K562 (cell line): ENCODE measurements around the gene USP15. TPM values are rescaled to one million over a fixed set of nuclear protein-coding genes. Genes with fewer than 3 reads are reported as not detected.

Experiments used
- ATAC-seq: fragments of 200-7000 bp; cut with Tn5 transposase; 3 replicates; pipeline ENCODE4 v1.9.1; 2020; ENCODE audit warnings: moderate library complexity
- BruUV-seq: library from RNA; stranded (reverse); fragments of 400-500 nt; replicated peaks from 2 replicates; lab custom pipeline; 2021; lab: Mats Ljungman, UMichigan
- CTCF ChIA-PET: fragments of 300-600 bp; formaldehyde crosslinking; extraction: SDS; loops from one replicate; lab custom pipeline; 2021; ENCODE audit warnings: low intra/inter-chr PET ratio; lab: Yijun Ruan, JAX
- POLR2A ChIA-PET: fragments of 300-600, 350-650 bp; sonication (Branson Sonifier 250); formaldehyde crosslinking; extraction: SDS; loops from one replicate; lab custom pipeline; 2021; ENCODE audit warnings: antibody characterized with exemption, inconsistent platforms; lab: Yijun Ruan, JAX
- DNase-seq, 4 experiments: peaks; one replicate each; pipeline versions ENCODE4 v3.0.0 to v3.0.0-alpha.2; 2011 to 2018; ENCODE audit warnings: low spot score in 3 of 4, mixed read lengths in 3 of 4; ENCODE audit errors: extremely low read depth in 1 of 4
- FAIRE-seq: peaks from 2 replicates; lab custom pipeline; 2011; peaks lifted over from hg19 to GRCh38; lab: Jason Lieb, UNC
- H2AFZ ChIP-seq: 2 replicates; pipeline ENCODE4 v1.6.0; 2011; ENCODE audit warnings: low read depth, low read length, control low read depth, inconsistent platforms
- H3K27ac ChIP-seq: fragments of 200-600 bp; 3 replicates; pipeline ENCODE4 v1.8.0; 2011; ENCODE audit warnings: low read depth, mild to moderate bottlenecking, control low read depth, inconsistent platforms, low read length, moderate library complexity, mixed read lengths; ENCODE audit errors: extremely low read depth
- H3K27me3 ChIP-seq, 2 experiments: fragments of 300-600 bp in 1 of 2; 2 replicates in 1 of 2; 3 replicates in 1 of 2; pipeline versions ENCODE4 v1.6.0 to v1.8.0; 2011; ENCODE audit warnings: inconsistent platforms in 2 of 2, low read length in 2 of 2, mild to moderate bottlenecking in 1 of 2, mixed read lengths in 1 of 2, moderate library complexity in 1 of 2; ENCODE audit not compliant: control insufficient read depth in 2 of 2, insufficient read depth in 2 of 2
- H3K36me3 ChIP-seq: fragments of 300-600 bp; 3 replicates; pipeline ENCODE4 v1.8.0; 2011; ENCODE audit warnings: mild to moderate bottlenecking, low read length, inconsistent platforms; ENCODE audit not compliant: control insufficient read depth, insufficient read depth
- H3K4me1 ChIP-seq, 2 experiments: fragments of 200-600 bp in 1 of 2; replicated peaks in 1 of 2; 2 replicates in 1 of 2; 3 replicates in 1 of 2; pipeline versions ENCODE4 v1.5.1 to v1.8.0; 2011; ENCODE audit warnings: inconsistent platforms in 2 of 2, low read length in 2 of 2, mild to moderate bottlenecking in 1 of 2, mixed read lengths in 1 of 2, moderate library complexity in 1 of 2; ENCODE audit not compliant: control insufficient read depth in 2 of 2, insufficient read depth in 2 of 2
- H3K4me2 ChIP-seq: 2 replicates; pipeline ENCODE4 v1.6.1; 2011; ENCODE audit warnings: low read length, control low read depth, inconsistent platforms, mixed read lengths; ENCODE audit not compliant: insufficient read depth
- H3K4me3 ChIP-seq: fragments of 200-600 bp; sonication (generic), shearing (Covaris generic); 2 replicates; pipeline ENCODE4 v1.5.1; 2016; ENCODE audit warnings: control low read depth, inconsistent platforms
- H3K79me2 ChIP-seq: fragments of 200-600 bp; 3 replicates; pipeline ENCODE4 v1.8.0; 2011; ENCODE audit warnings: low read length, inconsistent platforms; ENCODE audit not compliant: control insufficient read depth, insufficient read depth
- H3K9ac ChIP-seq, 2 experiments: 2 replicates each; pipeline versions ENCODE4 v1.6.0 to v1.6.1; 2011; ENCODE audit warnings: low read depth in 2 of 2, low read length in 2 of 2, control low read depth in 1 of 2, inconsistent platforms in 1 of 2, mild to moderate bottlenecking in 1 of 2, mixed read lengths in 1 of 2; ENCODE audit not compliant: insufficient read depth in 1 of 2
- H3K9me1 ChIP-seq: one replicate; pipeline ENCODE4 v1.6.0; 2011; ENCODE audit warnings: inconsistent platforms, mild to moderate bottlenecking, low read length, moderate library complexity; ENCODE audit not compliant: control insufficient read depth, insufficient read depth
- H3K9me3 ChIP-seq: replicated peaks from 2 replicates; pipeline ENCODE4 v1.5.1; 2011; ENCODE audit warnings: low read depth, low read length, inconsistent platforms; ENCODE audit not compliant: control insufficient read depth, insufficient read depth
- H4K20me1 ChIP-seq: replicated peaks from 2 replicates; pipeline ENCODE4 v1.6.1; 2011; ENCODE audit warnings: low read length, inconsistent platforms, mixed read lengths; ENCODE audit not compliant: control insufficient read depth, insufficient read depth
- DACH1 ChIP-seq: fragments of 450-650 bp; IDR thresholded peaks from 2 replicates; pipeline ENCODE4 v1.6.1; 2018; ENCODE audit not compliant: partially characterized antibody
- MCM7 ChIP-seq, 2 experiments: fragments of 450-650 bp; IDR thresholded peaks; 2 replicates each; pipeline ENCODE4 v1.6.1; 2016 to 2018
- ZFX ChIP-seq: sonication (generic); formaldehyde crosslinking; IDR thresholded peaks from 2 replicates; pipeline ENCODE4 v1.8.0; 2022; ENCODE audit warnings: mild to moderate bottlenecking, missing genetic modification reagents, moderate library complexity
- in situ Hi-C: fragments of 300-500 bp; cut with MboI; formaldehyde crosslinking; loops from 4 replicates; pipeline ENCODE4 v1.15.0; 2018; ENCODE audit warnings: inconsistent platforms, mixed read lengths
- intact Hi-C: fragments of 100-400 bp; cut with micrococcal nuclease; formaldehyde crosslinking; loops from 2 replicates; pipeline ENCODE4 v1.14.2; 2022
- polyA plus RNA-seq, 8 experiments: library from polyadenylated mRNA; depleted of rRNA in 4 of 8; stranded (reverse) in 5 of 8; unstranded in 3 of 8; fragments of >200 nt; fragmentation: Nextera tagmentation in 2 of 8; fragmentation: Illumina TruSeq in 1 of 8; extraction: Ambion mirVana in 2 of 8; extraction: Trizol in 1 of 8; gene quantifications; 2 replicates each; pipeline versions ENCODE4 v1.2.1 to v1.2.3, GENCODE V29; 2011 to 2014; ENCODE audit warnings: inconsistent platforms in 1 of 8, missing spikeins in 1 of 8
- total RNA-seq, 7 experiments: library from RNA; depleted of rRNA in 6 of 7; stranded (reverse); fragments of >200 nt in 6 of 7; fragmentation: Illumina TruSeq in 2 of 7; extraction: Trizol in 2 of 7; gene quantifications; 2 replicates each; pipeline versions ENCODE4 v1.2.1 to v1.2.3, GENCODE V29; 2011 to 2021; ENCODE audit warnings: low replicate concordance in 1 of 7
- TF ChIP-seq, protein P1 (sequence below): sonication (generic); formaldehyde crosslinking; IDR thresholded peaks from 2 replicates; pipeline ENCODE4 v1.8.1; 2022; ENCODE audit warnings: missing genetic modification reagents

Gene USP15
- total and polyA plus RNA-seq, 9 of the 15 experiments (the other 6 are each of a cell fraction or from before 2014, with no cell fraction given): 140 to 272 (median 182) TPM

DNA sequence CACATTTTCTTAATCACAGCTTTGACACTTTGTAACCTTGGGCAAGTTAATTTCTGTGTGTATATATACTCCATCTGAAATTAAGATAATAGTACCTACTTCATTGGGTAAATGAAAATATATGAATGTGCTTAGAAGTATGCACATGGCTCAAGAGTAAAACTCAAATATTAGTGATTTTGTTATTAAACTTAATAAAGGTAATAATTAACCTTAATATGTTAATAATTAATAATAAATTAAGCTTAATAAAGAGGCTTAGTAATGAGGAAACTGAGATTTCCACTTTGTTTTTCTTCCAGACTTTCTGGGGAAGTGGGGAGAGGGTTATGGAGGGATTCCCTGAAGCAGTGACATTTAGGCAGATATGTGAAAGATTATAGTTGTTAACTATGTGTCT lies 19.8 kb downstream of the USP15 start:
- intact Hi-C loops: no loop called here
- no peaks in the 10 kb centered on the region for H3K9me3 ChIP-seq
- ATAC-seq (no peak), DNase-seq (no peak), FAIRE-seq (no peak)
- no peak overlapping the region for H3K4me3 ChIP-seq
- H3K36me3 ChIP-seq: peaks cover 35% of the 10 kb centered on the region
- peak overlapping the region; percentile 26; the same call in 1 of the 3 replicates for H3K27ac ChIP-seq
- H4K20me1 ChIP-seq: peaks cover 24% of the 10 kb centered on the region; the same call in 1 of the 2 replicates
- TF ChIP-seq MCM7 (IDR thresholded peaks at IDR 0.05): peak in 1 of 2 experiments; percentile 73; a peak in 1 of 4 replicates
- TF ChIP-seq, protein P1, sequence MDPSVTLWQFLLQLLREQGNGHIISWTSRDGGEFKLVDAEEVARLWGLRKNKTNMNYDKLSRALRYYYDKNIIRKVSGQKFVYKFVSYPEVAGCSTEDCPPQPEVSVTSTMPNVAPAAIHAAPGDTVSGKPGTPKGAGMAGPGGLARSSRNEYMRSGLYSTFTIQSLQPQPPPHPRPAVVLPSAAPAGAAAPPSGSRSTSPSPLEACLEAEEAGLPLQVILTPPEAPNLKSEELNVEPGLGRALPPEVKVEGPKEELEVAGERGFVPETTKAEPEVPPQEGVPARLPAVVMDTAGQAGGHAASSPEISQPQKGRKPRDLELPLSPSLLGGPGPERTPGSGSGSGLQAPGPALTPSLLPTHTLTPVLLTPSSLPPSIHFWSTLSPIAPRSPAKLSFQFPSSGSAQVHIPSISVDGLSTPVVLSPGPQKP (CRISPR knock-in tag): no peak
- TF ChIP-seq DACH1: peak; percentile 93
- no peak for TF ChIP-seq ZFX (CRISPR knock-in tag)
- H3K27me3 ChIP-seq: no peaks in the 10 kb centered on the region
- POLR2A ChIA-PET: interaction anchor here (1.7 kb wide), 1 partner anchor 14 kb away, joined by 8 read pairs; no protein-coding TSS in a partner anchor
- in situ Hi-C loops: no loop called here
- no peaks in the 10 kb centered on the region for H3K9me1 ChIP-seq
- H3K9ac ChIP-seq: no peak overlapping the region
- H3K79me2 ChIP-seq: peaks cover 100% of the 10 kb centered on the region
- CTCF ChIA-PET: no interaction called here
- BruUV-seq: no TSS peak
- peaks cover 4 to 30% of the 10 kb centered on the region in 2 experiments; a peak in 2 of 5 replicates for H3K4me1 ChIP-seq
- no peak overlapping the region for H2AFZ ChIP-seq
- H3K4me2 ChIP-seq: no peak overlapping the region
